Activated naive CD8-positive, alpha-beta T cell treated with anti-CD3 and anti-CD28 coated beads, Interleukin-2, amount 50 U/mL, for 24 hours (primary cell): ENCODE measurements around the gene GPN2.
A peak's percentile ranks its signal among the peaks of the same experiment; 100 is the strongest.
"Not testable (repeated sequence)": the region's sequence is repeated elsewhere in the genome, so short reads cannot be mapped to it uniquely, and the experiment has no call there.

Source experiments
- ATAC-seq: fragments of 150-1000 bp; cut with Tn5 transposase; one replicate; pipeline ENCODE4 v1.10.0; 2021
- DNase-seq: peaks from one replicate; pipeline ENCODE4 v3.0.0; 2021
- H3K27ac Mint-ChIP-seq: one replicate; pipeline ENCODE4 v1.8.0; 2021; ENCODE audit warnings: mild to moderate bottlenecking, mixed read lengths
- H3K27me3 Mint-ChIP-seq: one replicate; pipeline ENCODE4 v1.8.0; 2021; ENCODE audit warnings: mixed read lengths
- H3K36me3 Mint-ChIP-seq: one replicate; pipeline ENCODE4 v1.8.0; 2021; ENCODE audit warnings: low read depth, mixed read lengths
- H3K4me1 Mint-ChIP-seq: one replicate; pipeline ENCODE4 v1.8.0; 2021; ENCODE audit warnings: mixed read lengths
- H3K4me3 Mint-ChIP-seq: one replicate; pipeline ENCODE4 v1.8.0; 2021; ENCODE audit warnings: mild to moderate bottlenecking, moderate library complexity, mixed read lengths
- H3K9me3 Mint-ChIP-seq: one replicate; pipeline ENCODE4 v1.8.0; 2021; ENCODE audit warnings: mixed read lengths

GPN2 gene

GRCh38 chr1:26838474-26839338, 51.4 kb downstream of the GPN2 start:
- Mint-ChIP-seq H3K9me3 (no peaks in the 10 kb centered on the region), H3K4me3 (no peak overlapping the region), H3K27ac (peak overlapping the region; percentile 58), H3K36me3 (peaks cover 52% of the 10 kb centered on the region), H3K27me3 (no peaks in the 10 kb centered on the region), H3K4me1 (peaks cover 24% of the 10 kb centered on the region)
- ATAC-seq: peak; percentile 91
- no peak for DNase-seq

GRCh38 chr1:26837665-26838064, 52.4 kb downstream of the GPN2 start:
- not testable (repeated sequence) for H3K27me3 Mint-ChIP-seq, H3K9me3 Mint-ChIP-seq, DNase-seq, H3K4me3 Mint-ChIP-seq, ATAC-seq, H3K27ac Mint-ChIP-seq
- H3K36me3 Mint-ChIP-seq: peaks cover 57% of the 10 kb centered on the region
- H3K4me1 Mint-ChIP-seq: peaks cover 35% of the 10 kb centered on the region

DNA sequence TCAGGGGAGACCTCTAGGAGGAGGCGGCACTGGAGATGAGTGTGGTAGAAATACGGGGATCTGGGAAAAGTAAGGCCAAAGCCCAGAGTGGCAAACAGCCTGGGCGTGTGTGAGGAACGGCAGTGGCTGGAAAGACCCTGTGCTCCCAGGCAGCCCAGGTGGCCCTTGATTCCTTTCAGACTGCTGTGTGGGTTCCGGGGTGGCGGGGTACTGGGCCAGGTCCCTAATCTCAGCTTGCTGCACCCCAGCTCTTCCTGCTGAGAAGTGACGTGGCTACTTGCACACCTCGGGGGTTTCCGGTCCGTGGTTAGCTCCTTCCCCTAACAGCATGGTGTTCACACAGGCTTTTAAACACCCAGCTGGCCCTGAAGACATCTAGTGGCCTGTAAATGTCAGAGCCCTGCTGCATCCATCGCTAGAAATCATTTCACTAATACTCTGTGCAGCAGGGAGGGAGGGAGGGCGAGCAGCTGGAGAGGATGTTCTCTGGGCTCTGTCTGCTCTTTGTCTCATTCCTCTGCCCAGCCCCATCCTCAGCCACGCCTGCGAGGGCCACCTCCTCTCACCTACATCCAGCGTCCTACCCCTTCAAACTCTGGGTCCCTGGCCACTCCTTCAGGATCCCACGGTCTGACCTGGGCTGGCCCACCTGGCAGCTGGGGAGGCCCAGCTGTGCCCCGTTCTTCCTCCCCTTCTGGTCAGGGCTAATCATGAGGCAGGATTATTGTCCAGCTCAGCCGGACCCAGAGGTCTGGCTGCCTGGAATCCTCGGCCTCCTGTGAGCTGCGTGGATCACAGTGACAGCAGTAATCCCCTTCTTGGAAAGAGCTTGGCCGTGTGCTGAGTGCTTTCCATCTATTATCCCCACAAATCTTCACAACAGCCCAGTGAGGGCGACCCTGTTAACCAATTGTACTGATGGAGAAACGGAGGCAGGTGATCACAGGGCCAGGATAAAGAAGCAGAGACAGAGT, 56.4 kb downstream of the GPN2 start:
- no peaks in the 10 kb centered on the region for H3K27me3 Mint-ChIP-seq
- H3K9me3 Mint-ChIP-seq: no peaks in the 10 kb centered on the region
- H3K27ac Mint-ChIP-seq: peak overlapping the region; percentile 93
- peaks cover 64% of the 10 kb centered on the region for H3K4me1 Mint-ChIP-seq
- peaks cover 59% of the 10 kb centered on the region for H3K36me3 Mint-ChIP-seq
- peak overlapping the region; percentile 72 for H3K4me3 Mint-ChIP-seq
- peak; percentile 96 for ATAC-seq
- DNase-seq: peak; percentile 83

GRCh38 chr1:26832249-26832960, 57.7 kb downstream of the GPN2 start:
- H3K4me3 Mint-ChIP-seq: peak overlapping the region; percentile 72
- no peaks in the 10 kb centered on the region for H3K9me3 Mint-ChIP-seq
- H3K27me3 Mint-ChIP-seq: no peaks in the 10 kb centered on the region
- H3K27ac Mint-ChIP-seq: peak overlapping the region; percentile 93
- H3K36me3 Mint-ChIP-seq: peaks cover 53% of the 10 kb centered on the region
- peaks cover 70% of the 10 kb centered on the region for H3K4me1 Mint-ChIP-seq
- ATAC-seq (no peak), DNase-seq (no peak)

GRCh38 chr1:26831546-26832248, 58.4 kb downstream of the GPN2 start:
- H3K4me3 Mint-ChIP-seq: no peak overlapping the region
- H3K9me3 Mint-ChIP-seq: no peaks in the 10 kb centered on the region
- DNase-seq: no peak
- no peaks in the 10 kb centered on the region for H3K27me3 Mint-ChIP-seq
- H3K27ac Mint-ChIP-seq: peak overlapping the region; percentile 93
- peaks cover 53% of the 10 kb centered on the region for H3K36me3 Mint-ChIP-seq
- peaks cover 71% of the 10 kb centered on the region for H3K4me1 Mint-ChIP-seq
- ATAC-seq: no peak

GRCh38 chr1:26831059-26831458, 59.0 kb downstream of the GPN2 start:
- no peaks in the 10 kb centered on the region for H3K27me3 Mint-ChIP-seq
- no peaks in the 10 kb centered on the region for H3K9me3 Mint-ChIP-seq
- peak overlapping the region; percentile 59 for H3K27ac Mint-ChIP-seq
- DNase-seq (no peak), ATAC-seq (no peak)
- no peak overlapping the region for H3K4me3 Mint-ChIP-seq
- peaks cover 49% of the 10 kb centered on the region for H3K36me3 Mint-ChIP-seq
- peaks cover 74% of the 10 kb centered on the region for H3K4me1 Mint-ChIP-seq

GRCh38 chr1:26829184-26829911, 60.7 kb downstream of the GPN2 start:
- H3K36me3 Mint-ChIP-seq: peaks cover 38% of the 10 kb centered on the region
- DNase-seq: no peak
- H3K4me3 Mint-ChIP-seq: peak overlapping the region; percentile 98

GRCh38 chr1:26828411-26828991, 61.6 kb downstream of the GPN2 start:
- Mint-ChIP-seq H3K9me3 (no peaks in the 10 kb centered on the region), H3K27me3 (no peaks in the 10 kb centered on the region), H3K4me3 (peak overlapping the region; percentile 98), H3K4me1 (peaks cover 73% of the 10 kb centered on the region), H3K27ac (peak overlapping the region; percentile 93), H3K36me3 (peaks cover 31% of the 10 kb centered on the region)
- ATAC-seq: peak; percentile 50
- DNase-seq: peak; percentile 40

More at GRCh38 chr1:26829184-26829911, 60.7 kb downstream of the GPN2 start:
- H3K27me3 Mint-ChIP-seq: no peaks in the 10 kb centered on the region
- peaks cover 81% of the 10 kb centered on the region for H3K4me1 Mint-ChIP-seq
- H3K27ac Mint-ChIP-seq: peak overlapping the region; percentile 93
- ATAC-seq: no peak
- no peaks in the 10 kb centered on the region for H3K9me3 Mint-ChIP-seq

- peak overlapping the region; percentile 98 for H3K4me3 Mint-ChIP-seq
- no peak for DNase-seq
- H3K27ac Mint-ChIP-seq: peak overlapping the region; percentile 93
- ATAC-seq: no peak
- H3K36me3 Mint-ChIP-seq: peaks cover 24% of the 10 kb centered on the region
- no peaks in the 10 kb centered on the region for H3K27me3 Mint-ChIP-seq
- peaks cover 68% of the 10 kb centered on the region for H3K4me1 Mint-ChIP-seq
- H3K9me3 Mint-ChIP-seq: no peaks in the 10 kb centered on the region
Observed at GRCh38 chr1:26827663-26828062, 62.4 kb downstream of the GPN2 start.

DNA sequence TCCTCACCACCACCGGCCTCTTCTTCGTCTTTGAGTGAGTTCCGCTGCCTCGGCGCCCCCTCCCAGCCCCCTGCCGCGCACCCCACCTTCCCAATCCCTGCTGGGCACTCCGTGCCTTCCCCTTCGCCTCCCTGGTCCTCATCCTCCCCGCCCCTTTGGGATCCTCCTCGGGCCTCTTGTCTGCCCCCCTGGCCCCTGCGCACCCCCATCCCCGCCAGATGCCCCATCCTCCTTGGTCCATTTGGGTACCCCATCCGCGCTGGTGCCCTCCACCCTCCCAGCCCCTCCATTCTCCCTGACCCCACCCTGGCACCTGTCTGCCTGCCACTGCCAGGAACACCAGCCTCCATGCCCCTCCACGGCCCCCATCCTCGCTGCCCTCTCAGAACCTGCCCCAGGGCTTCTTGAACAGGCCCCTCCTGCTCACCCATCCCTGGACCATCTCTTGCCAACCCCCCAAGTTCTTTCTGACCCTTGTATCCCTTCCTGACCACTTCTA, 62.9 kb downstream of the GPN2 start:
- H3K4me3 Mint-ChIP-seq: peak overlapping the region; percentile 98
- H3K27ac Mint-ChIP-seq: peak overlapping the region; percentile 93
- no peak for DNase-seq
- peaks cover 21% of the 10 kb centered on the region for H3K36me3 Mint-ChIP-seq
- no peaks in the 10 kb centered on the region for H3K27me3 Mint-ChIP-seq
- no peaks in the 10 kb centered on the region for H3K9me3 Mint-ChIP-seq
- no peak for ATAC-seq
- peaks cover 63% of the 10 kb centered on the region for H3K4me1 Mint-ChIP-seq

GRCh38 chr1:26826261-26827105, 63.6 kb downstream of the GPN2 start, which contains the start of gene ZDHHC18:
TSS of gene ZDHHC18 (plus strand) at chr1:26826688. CDS start at chr1:26826805, 117 bp downstream.
- peaks cover 58% of the 10 kb centered on the region for H3K4me1 Mint-ChIP-seq
- DNase-seq: peak; percentile 81

More at GRCh38 chr1:26826261-26827105, 63.6 kb downstream of the GPN2 start, which contains the start of gene ZDHHC18:
- no peaks in the 10 kb centered on the region for H3K9me3 Mint-ChIP-seq
- H3K4me3 Mint-ChIP-seq: peak within 1 kb of the TSS; percentile 98
- H3K36me3 Mint-ChIP-seq: peaks cover 18% of the 10 kb centered on the region
- no peaks in the 10 kb centered on the region for H3K27me3 Mint-ChIP-seq
- ATAC-seq: peak; percentile 81
- H3K27ac Mint-ChIP-seq: peak within 1 kb of the TSS; percentile 93
